Parathyroid adenoma (tissue), 2 donors: ENCODE measurements around the gene ZNF718.

ENCODE experiments used
- H2AFZ ChIP-seq: fragments of 300-600 bp; sonication (generic); one replicate; pipeline ENCODE4 v1.7.0; 2017; ENCODE audit warnings: antibody characterized with exemption, mild to moderate bottlenecking
- H3K27ac ChIP-seq: fragments of 300-600 bp; sonication (generic); one replicate; pipeline ENCODE4 v1.7.0; 2017
- H3K27me3 ChIP-seq: fragments of 300-600 bp; sonication (generic); one replicate; pipeline ENCODE4 v1.7.0; 2017; ENCODE audit warnings: low read length; ENCODE audit not compliant: control insufficient read depth, insufficient read depth
- H3K36me3 ChIP-seq: fragments of 300-600 bp; sonication (generic); one replicate; pipeline ENCODE4 v1.7.0; 2017; ENCODE audit warnings: low read length; ENCODE audit not compliant: control insufficient read depth, insufficient read depth
- H3K4me1 ChIP-seq: fragments of 300-600 bp; sonication (generic); one replicate; pipeline ENCODE4 v1.7.0; 2017; ENCODE audit warnings: control low read depth
- H3K4me2 ChIP-seq: fragments of 300-600 bp; sonication (generic); one replicate; pipeline ENCODE4 v1.7.0; 2017; ENCODE audit warnings: low read length
- H3K4me3 ChIP-seq: fragments of 300-600 bp; sonication (generic); one replicate; pipeline ENCODE4 v1.7.0; 2017; ENCODE audit warnings: low read depth, low read length
- H3K79me2 ChIP-seq: fragments of 300-600 bp; sonication (generic); one replicate; pipeline ENCODE4 v1.7.0; 2017; ENCODE audit warnings: control low read depth
- H3K9ac ChIP-seq: fragments of 300-600 bp; sonication (generic); one replicate; pipeline ENCODE4 v1.7.0; 2017; ENCODE audit warnings: mild to moderate bottlenecking
- H3K9me3 ChIP-seq: fragments of 300-600 bp; sonication (generic); one replicate; pipeline ENCODE4 v1.7.0; 2017; ENCODE audit warnings: low read length; ENCODE audit not compliant: control insufficient read depth
- TF ChIP-seq, protein P1 (sequence below): fragments of 300-600 bp; sonication (generic); IDR thresholded peaks from one replicate; pipeline ENCODE4 v1.7.0; 2017; ENCODE audit warnings: antibody characterized with exemption, mild to moderate bottlenecking
- donor health status: primary hyperparathyroidism.

ZNF718 gene

DNA sequence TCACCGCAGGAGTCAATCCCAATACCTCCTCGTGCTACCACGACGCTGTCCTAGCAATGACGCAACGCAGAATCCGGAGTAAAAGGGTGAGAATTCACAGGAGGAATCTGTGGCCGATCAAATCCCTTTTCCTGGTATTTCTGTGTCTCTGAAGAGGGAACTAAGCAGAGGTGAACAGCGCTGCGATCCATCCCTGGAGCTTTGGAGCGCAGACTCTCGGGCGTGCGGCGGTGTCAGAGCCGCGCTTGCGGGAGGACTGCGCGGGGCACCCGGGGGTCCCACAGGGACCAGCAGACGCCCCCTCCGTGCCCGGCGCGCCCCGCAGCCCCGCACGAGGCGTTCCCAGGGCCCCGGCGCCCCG is 17.2 kb upstream of the ZNF718 start:
- Histone ChIP-seq H3K9me3 (no peaks in the 10 kb centered on the region), H3K27ac (no peak overlapping the region), H3K4me1 (no peaks in the 10 kb centered on the region), H3K36me3 (no peaks in the 10 kb centered on the region), H3K27me3 (no peaks in the 10 kb centered on the region), H3K9ac (no peak overlapping the region), H3K4me2 (peak overlapping the region; percentile 5), H2AFZ (no peak overlapping the region), H3K4me3 (peak overlapping the region; percentile 33), H3K79me2 (no peaks in the 10 kb centered on the region)
- TF ChIP-seq, protein P1, sequence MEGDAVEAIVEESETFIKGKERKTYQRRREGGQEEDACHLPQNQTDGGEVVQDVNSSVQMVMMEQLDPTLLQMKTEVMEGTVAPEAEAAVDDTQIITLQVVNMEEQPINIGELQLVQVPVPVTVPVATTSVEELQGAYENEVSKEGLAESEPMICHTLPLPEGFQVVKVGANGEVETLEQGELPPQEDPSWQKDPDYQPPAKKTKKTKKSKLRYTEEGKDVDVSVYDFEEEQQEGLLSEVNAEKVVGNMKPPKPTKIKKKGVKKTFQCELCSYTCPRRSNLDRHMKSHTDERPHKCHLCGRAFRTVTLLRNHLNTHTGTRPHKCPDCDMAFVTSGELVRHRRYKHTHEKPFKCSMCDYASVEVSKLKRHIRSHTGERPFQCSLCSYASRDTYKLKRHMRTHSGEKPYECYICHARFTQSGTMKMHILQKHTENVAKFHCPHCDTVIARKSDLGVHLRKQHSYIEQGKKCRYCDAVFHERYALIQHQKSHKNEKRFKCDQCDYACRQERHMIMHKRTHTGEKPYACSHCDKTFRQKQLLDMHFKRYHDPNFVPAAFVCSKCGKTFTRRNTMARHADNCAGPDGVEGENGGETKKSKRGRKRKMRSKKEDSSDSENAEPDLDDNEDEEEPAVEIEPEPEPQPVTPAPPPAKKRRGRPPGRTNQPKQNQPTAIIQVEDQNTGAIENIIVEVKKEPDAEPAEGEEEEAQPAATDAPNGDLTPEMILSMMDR, result no peak

DNA sequence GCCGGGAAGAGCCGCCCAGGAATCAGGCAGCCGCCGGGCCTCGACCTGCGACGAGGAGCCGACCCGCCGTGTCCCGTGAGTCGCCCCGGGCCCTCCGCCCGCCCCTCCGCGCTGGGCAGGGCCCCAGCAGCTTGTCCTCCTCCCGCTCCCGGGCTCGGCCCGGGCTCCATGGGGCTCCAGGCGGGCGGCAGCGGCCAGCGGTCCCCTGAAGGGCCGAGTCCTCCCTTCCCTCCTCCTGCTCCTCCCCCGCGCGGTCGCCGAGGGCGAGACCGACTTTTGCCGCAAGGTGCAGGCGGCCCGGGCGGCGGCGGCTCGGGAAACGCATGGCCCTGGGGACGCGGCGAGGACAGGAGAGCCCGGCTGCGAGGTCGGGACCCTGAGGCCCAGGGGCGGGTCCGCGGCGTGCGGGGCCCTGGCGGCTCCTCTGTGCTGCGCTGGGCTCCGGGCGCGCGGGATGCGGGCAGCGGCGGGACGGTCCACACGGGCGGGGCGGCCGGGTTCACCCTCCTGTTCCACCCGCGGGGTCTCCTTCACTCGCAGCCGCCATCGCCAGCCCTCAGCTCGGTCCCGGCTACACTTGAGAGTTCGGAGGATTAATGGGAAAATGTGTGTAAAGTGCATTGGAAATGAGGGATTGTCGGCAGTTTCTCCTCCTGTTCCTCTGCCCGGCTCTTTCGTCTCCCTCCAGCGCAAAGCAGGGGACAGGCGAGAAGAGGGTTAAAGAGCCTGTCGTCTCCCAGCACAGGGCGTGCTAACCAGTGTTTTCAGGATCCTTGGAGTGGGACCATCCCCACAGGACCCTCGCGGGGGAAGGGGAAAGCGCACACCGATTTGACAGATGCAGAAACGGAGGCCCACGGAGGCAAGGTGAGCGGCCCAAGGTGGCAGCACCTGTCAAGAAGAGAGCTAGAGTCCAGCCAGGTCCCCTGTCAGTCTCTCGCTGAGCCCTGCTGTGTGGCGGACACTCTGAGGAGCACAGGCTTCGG is 16.6 kb upstream of the ZNF718 start:
- H3K4me3 ChIP-seq, result peak overlapping the region; percentile 33
- H3K36me3 ChIP-seq, result no peaks in the 10 kb centered on the region
- no peaks in the 10 kb centered on the region for H3K4me1 ChIP-seq
- peak overlapping the region; percentile 74 for H3K4me2 ChIP-seq
- no peak overlapping the region for H3K9ac ChIP-seq
- H3K79me2 ChIP-seq, result no peaks in the 10 kb centered on the region
- no peaks in the 10 kb centered on the region for H3K27me3 ChIP-seq
- no peak overlapping the region for H3K27ac ChIP-seq
- TF ChIP-seq, protein P1, result no peak
- no peak overlapping the region for H2AFZ ChIP-seq
- H3K9me3 ChIP-seq, result no peaks in the 10 kb centered on the region

DNA sequence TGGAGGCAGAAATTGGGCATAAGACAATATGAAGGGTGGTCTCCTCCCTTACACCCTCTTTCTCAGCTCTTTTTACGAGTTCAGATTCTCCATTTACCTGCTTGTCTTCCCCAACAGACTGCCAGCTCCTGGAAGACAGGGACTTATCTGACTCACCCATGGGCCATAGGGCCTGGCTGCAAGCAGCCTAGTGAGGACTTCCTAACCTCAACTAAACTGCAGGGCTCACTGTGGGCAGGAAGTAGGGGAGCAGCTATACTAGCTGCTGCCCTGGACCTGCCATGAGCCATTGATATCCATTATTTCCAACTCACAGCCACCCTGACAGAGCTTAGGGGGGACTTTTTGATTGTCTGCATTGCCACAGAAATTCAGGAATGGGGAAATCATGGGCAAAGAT is 11.5 kb upstream of the ZNF718 start:
- TF ChIP-seq, protein P1, result no peak

DNA sequence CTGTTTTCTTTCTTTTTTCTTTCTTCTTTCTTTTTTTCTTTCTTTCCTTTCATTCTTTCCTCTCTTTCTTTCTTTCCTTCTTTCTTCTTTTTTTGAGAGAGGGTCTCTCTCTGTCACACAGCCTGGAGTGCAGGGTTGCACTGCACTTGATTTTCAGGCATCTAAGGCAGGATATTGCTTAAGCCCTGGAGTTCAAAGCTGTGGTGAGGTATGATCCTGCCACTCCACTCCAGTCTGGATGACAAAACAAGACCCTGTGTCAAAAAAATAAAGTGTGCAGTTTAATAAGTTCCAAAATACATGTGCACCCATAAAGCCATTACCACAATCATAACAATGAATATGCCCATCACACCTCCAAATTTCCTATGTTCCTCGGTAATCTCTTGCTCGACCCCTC is 10.6 kb upstream of the ZNF718 start:
- Histone ChIP-seq H3K4me2 (no peak overlapping the region), H3K9me3 (no peaks in the 10 kb centered on the region), H3K79me2 (no peaks in the 10 kb centered on the region), H3K9ac (no peak overlapping the region), H3K36me3 (no peaks in the 10 kb centered on the region), H3K27ac (no peak overlapping the region), H2AFZ (no peak overlapping the region), H3K4me3 (no peak overlapping the region), H3K4me1 (no peaks in the 10 kb centered on the region), H3K27me3 (no peaks in the 10 kb centered on the region)
- TF ChIP-seq, protein P1, result no peak

More for the DNA sequence above, 11.5 kb upstream of the ZNF718 start:
- Histone ChIP-seq H3K36me3 (no peaks in the 10 kb centered on the region), H3K79me2 (no peaks in the 10 kb centered on the region), H3K27ac (no peak overlapping the region), H3K27me3 (no peaks in the 10 kb centered on the region), H3K4me2 (no peak overlapping the region), H3K9ac (no peak overlapping the region), H3K4me1 (no peaks in the 10 kb centered on the region), H3K9me3 (no peaks in the 10 kb centered on the region), H3K4me3 (no peak overlapping the region), H2AFZ (no peak overlapping the region)

DNA sequence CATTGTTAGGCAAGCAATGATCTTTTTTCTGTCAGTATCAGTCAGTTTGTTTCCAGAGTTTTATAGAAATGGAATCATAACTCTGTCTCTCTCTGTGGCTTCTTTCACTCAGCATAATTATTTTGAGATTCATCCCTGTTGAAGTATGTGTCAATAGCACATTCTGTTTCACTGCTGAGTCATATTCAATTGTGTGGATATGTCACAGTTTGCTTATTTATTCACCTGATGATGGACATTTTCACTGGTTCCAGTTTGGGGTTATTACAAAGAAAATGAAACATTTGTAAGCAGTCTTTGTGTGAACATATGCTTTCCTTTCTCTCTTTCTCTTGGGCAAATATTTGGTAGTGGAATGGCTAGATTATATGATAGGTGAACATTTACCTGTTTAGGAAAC is 10.2 kb upstream of the ZNF718 start:
- Histone ChIP-seq H3K27me3 (no peaks in the 10 kb centered on the region), H3K36me3 (no peaks in the 10 kb centered on the region), H3K27ac (no peak overlapping the region), H3K4me3 (no peak overlapping the region), H3K4me2 (no peak overlapping the region), H3K9me3 (no peaks in the 10 kb centered on the region), H3K4me1 (no peaks in the 10 kb centered on the region), H3K9ac (no peak overlapping the region), H2AFZ (no peak overlapping the region), H3K79me2 (no peaks in the 10 kb centered on the region)
- TF ChIP-seq, protein P1, result no peak
